ENCODE results near the gene ERC2.

Gene ERC2

GRCh38 chr3:55490276-55490913, 977.9 kb downstream of the ERC2 start:
- peaks cover 3% of the 10 kb centered on the region for H3K4me1 ChIP-seq (ENCODE audit: control insufficient read depth, insufficient read depth, low read length)
- no peak overlapping the region for H3K27ac ChIP-seq (ENCODE audit: low read depth, low read length)

GRCh38 chr3:55489798-55490132, 978.5 kb downstream of the ERC2 start:
- H3K27me3 ChIP-seq (ENCODE audit: control insufficient read depth, insufficient read depth, low read length) = peaks cover 10% of the 10 kb centered on the region
- no peak overlapping the region for H3K4me3 ChIP-seq (ENCODE audit: low read length)
- no peak overlapping the region for H3K27ac ChIP-seq (ENCODE audit: low read depth, low read length)
- no peaks in the 10 kb centered on the region for H3K36me3 ChIP-seq (ENCODE audit: control insufficient read depth, insufficient read depth, low read length)
- H3K9ac ChIP-seq (ENCODE audit: low read length) = no peak overlapping the region
- peaks cover 3% of the 10 kb centered on the region for H3K4me1 ChIP-seq (ENCODE audit: control insufficient read depth, insufficient read depth, low read length)

More at GRCh38 chr3:55490276-55490913, 977.9 kb downstream of the ERC2 start:
- Histone ChIP-seq H3K27me3 (ENCODE audit: control insufficient read depth, insufficient read depth, low read length) (peaks cover 10% of the 10 kb centered on the region), H3K9ac (ENCODE audit: low read length) (no peak overlapping the region), H3K4me3 (ENCODE audit: low read length) (no peak overlapping the region), H3K36me3 (ENCODE audit: control insufficient read depth, insufficient read depth, low read length) (no peaks in the 10 kb centered on the region)

GRCh38 chr3:55488398-55489055, 979.7 kb downstream of the ERC2 start:
- peak overlapping the region; percentile 26 for H3K9ac ChIP-seq (ENCODE audit: low read length)
- H3K4me3 ChIP-seq (ENCODE audit: low read length) = peak overlapping the region; percentile 83
- H3K4me1 ChIP-seq (ENCODE audit: control insufficient read depth, insufficient read depth, low read length) = peaks cover 3% of the 10 kb centered on the region
- peaks cover 10% of the 10 kb centered on the region for H3K27me3 ChIP-seq (ENCODE audit: control insufficient read depth, insufficient read depth, low read length)
- no peak overlapping the region for H3K27ac ChIP-seq (ENCODE audit: low read depth, low read length)
- H3K36me3 ChIP-seq (ENCODE audit: control insufficient read depth, insufficient read depth, low read length) = no peaks in the 10 kb centered on the region

DNA sequence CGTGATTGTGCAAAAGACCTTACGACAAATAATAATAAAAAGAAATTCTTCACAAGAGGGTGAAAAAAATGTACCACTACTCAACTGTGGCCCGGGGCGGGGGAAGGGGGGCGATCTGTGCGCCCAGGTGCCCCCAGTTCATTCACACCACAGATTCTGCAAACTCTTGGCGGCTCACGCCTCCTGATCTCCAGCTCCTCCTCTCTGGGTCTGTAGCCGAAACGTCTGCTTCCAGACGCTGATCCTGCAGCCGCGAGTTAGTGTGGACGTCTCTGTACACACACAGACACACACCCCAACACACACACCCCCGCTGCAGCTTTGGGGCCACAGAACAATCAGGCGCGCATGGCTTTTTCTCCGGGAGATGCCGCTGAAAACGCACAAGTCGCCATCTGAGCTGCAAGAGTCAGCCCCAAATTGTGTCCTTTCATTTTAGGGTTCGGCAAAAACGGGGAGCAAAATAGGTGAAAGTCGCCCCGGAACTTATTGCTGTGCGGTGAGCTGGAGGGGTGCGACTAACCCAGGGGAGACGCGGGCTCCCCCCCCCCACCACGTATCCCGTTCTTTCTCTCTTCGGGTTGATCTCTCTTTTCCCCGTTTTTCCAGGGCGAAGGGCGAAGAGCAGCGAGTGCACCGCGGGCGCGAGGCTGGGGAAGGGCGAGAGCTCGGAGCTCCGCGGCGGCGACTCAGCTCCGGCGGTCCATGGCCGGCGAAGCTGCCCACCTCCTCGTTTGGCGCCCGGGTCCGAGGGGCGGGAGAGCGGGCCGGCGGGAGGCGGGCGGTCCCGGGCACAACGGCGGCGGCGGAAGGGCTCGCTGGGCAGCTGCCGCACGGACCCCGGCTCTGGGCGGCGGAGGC, 980.7 kb downstream of the ERC2 start:
- no peaks in the 10 kb centered on the region for H3K36me3 ChIP-seq (ENCODE audit: control insufficient read depth, insufficient read depth, low read length)
- H3K4me1 ChIP-seq (ENCODE audit: control insufficient read depth, insufficient read depth, low read length) = peaks cover 3% of the 10 kb centered on the region
- H3K27ac ChIP-seq (ENCODE audit: low read depth, low read length) = peak overlapping the region; percentile 43
- H3K9ac ChIP-seq (ENCODE audit: low read length) = no peak overlapping the region
- peaks cover 10% of the 10 kb centered on the region for H3K27me3 ChIP-seq (ENCODE audit: control insufficient read depth, insufficient read depth, low read length)
- H3K4me3 ChIP-seq (ENCODE audit: low read length) = peak overlapping the region; percentile 83

GRCh38 chr3:55486857-55487380, 981.3 kb downstream of the ERC2 start, which contains the start of gene WNT5A:
WNT5A (minus strand) TSS chr3:55487306; CDS start chr3:55486985, 321 bp downstream.
- no peak within 1 kb of the TSS for H3K9ac ChIP-seq (ENCODE audit: low read length)
- no peaks in the 10 kb centered on the region for H3K36me3 ChIP-seq (ENCODE audit: control insufficient read depth, insufficient read depth, low read length)
- peaks cover 3% of the 10 kb centered on the region for H3K4me1 ChIP-seq (ENCODE audit: control insufficient read depth, insufficient read depth, low read length)
- peak within 1 kb of the TSS; percentile 43 for H3K27ac ChIP-seq (ENCODE audit: low read depth, low read length)
- H3K27me3 ChIP-seq (ENCODE audit: control insufficient read depth, insufficient read depth, low read length) = peaks cover 10% of the 10 kb centered on the region
- H3K4me3 ChIP-seq (ENCODE audit: low read length) = peak within 1 kb of the TSS; percentile 83

- H3K36me3 ChIP-seq (ENCODE audit: control insufficient read depth, insufficient read depth, low read length) = no peaks in the 10 kb centered on the region
- H3K4me3 ChIP-seq (ENCODE audit: low read length) = peak overlapping the region; percentile 83
- peaks cover 3% of the 10 kb centered on the region for H3K4me1 ChIP-seq (ENCODE audit: control insufficient read depth, insufficient read depth, low read length)
- peaks cover 10% of the 10 kb centered on the region for H3K27me3 ChIP-seq (ENCODE audit: control insufficient read depth, insufficient read depth, low read length)
- no peak overlapping the region for H3K9ac ChIP-seq (ENCODE audit: low read length)
- H3K27ac ChIP-seq (ENCODE audit: low read depth, low read length) = peak overlapping the region; percentile 10
Measured at GRCh38 chr3:55486101-55486856, 982.0 kb downstream of the ERC2 start.

- Histone ChIP-seq H3K36me3 (ENCODE audit: control insufficient read depth, insufficient read depth, low read length) (no peaks in the 10 kb centered on the region), H3K27ac (ENCODE audit: low read depth, low read length) (peak overlapping the region; percentile 68), H3K4me3 (ENCODE audit: low read length) (peak overlapping the region; percentile 83), H3K27me3 (ENCODE audit: control insufficient read depth, insufficient read depth, low read length) (peaks cover 10% of the 10 kb centered on the region), H3K9ac (ENCODE audit: low read length) (no peak overlapping the region), H3K4me1 (ENCODE audit: control insufficient read depth, insufficient read depth, low read length) (peaks cover 6% of the 10 kb centered on the region)
Measured at GRCh38 chr3:55484801-55485791, 983.2 kb downstream of the ERC2 start.

- H3K27ac ChIP-seq (ENCODE audit: low read depth, low read length) = no peak overlapping the region
- H3K4me1 ChIP-seq (ENCODE audit: control insufficient read depth, insufficient read depth, low read length) = peaks cover 6% of the 10 kb centered on the region
- no peak overlapping the region for H3K9ac ChIP-seq (ENCODE audit: low read length)
- peaks cover 7% of the 10 kb centered on the region for H3K27me3 ChIP-seq (ENCODE audit: control insufficient read depth, insufficient read depth, low read length)
- H3K4me3 ChIP-seq (ENCODE audit: low read length) = no peak overlapping the region
- no peaks in the 10 kb centered on the region for H3K36me3 ChIP-seq (ENCODE audit: control insufficient read depth, insufficient read depth, low read length)
Measured at GRCh38 chr3:55484191-55484689, 984.0 kb downstream of the ERC2 start.

- Histone ChIP-seq H3K27ac (ENCODE audit: low read depth, low read length) (no peak overlapping the region), H3K27me3 (ENCODE audit: control insufficient read depth, insufficient read depth, low read length) (no peaks in the 10 kb centered on the region)
Measured at GRCh38 chr3:55483196-55484095, 984.8 kb downstream of the ERC2 start.

DNA sequence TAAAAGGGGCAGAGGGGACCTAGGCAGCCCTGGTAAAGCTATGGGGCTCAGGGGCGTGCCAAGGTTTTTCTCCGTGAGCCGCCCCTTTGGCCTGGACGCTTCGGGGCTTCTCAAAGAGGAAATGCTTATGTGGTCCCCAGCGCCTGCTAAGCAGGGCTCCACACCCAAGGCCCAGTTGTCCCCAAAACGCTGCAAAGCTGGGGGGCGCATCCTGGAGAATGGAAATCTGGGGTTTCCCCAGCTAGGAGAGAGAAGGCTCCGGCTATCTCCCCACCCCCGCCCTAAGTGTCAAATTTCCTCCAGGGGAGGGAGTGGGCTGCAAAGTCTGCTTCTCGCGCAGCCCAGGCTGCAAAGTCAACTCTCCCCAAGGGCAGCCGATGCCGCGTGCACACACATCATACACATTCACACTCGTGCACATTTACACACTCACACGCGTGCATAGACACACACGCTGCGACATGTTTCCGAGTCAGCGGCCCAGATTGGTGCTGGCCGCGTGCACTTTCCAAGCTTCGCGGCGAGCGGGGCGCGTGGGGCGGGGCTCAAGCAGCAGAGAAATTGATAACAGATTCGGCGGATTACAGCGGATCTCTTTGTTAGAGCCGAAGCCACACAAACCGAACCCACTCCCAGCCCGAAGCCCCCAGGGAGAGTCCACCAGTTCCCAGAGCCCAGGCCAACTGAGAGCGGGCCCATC, 985.6 kb downstream of the ERC2 start:
- Histone ChIP-seq H3K9ac (ENCODE audit: low read length) (no peak overlapping the region), H3K4me1 (ENCODE audit: control insufficient read depth, insufficient read depth, low read length) (peaks cover 3% of the 10 kb centered on the region), H3K27me3 (ENCODE audit: control insufficient read depth, insufficient read depth, low read length) (no peaks in the 10 kb centered on the region), H3K4me3 (ENCODE audit: low read length) (peak overlapping the region; percentile 45), H3K36me3 (ENCODE audit: control insufficient read depth, insufficient read depth, low read length) (no peaks in the 10 kb centered on the region), H3K27ac (ENCODE audit: low read depth, low read length) (no peak overlapping the region)

More at GRCh38 chr3:55483196-55484095, 984.8 kb downstream of the ERC2 start:
- Histone ChIP-seq H3K36me3 (ENCODE audit: control insufficient read depth, insufficient read depth, low read length) (no peaks in the 10 kb centered on the region), H3K4me1 (ENCODE audit: control insufficient read depth, insufficient read depth, low read length) (peaks cover 3% of the 10 kb centered on the region), H3K4me3 (ENCODE audit: low read length) (no peak overlapping the region), H3K9ac (ENCODE audit: low read length) (no peak overlapping the region)
